Activated naive CD8-positive, alpha-beta T cell (primary cell): Measurements from ENCODE around the gene CACNA1D.
A peak's percentile ranks its signal among the peaks of the same experiment; 100 is the strongest.

Experiments
- H3K27ac Mint-ChIP-seq: one replicate; pipeline ENCODE4 v1.8.0; 2021; ENCODE audit warnings: mixed read lengths
- H3K27me3 Mint-ChIP-seq: one replicate; pipeline ENCODE4 v1.8.0; 2021; ENCODE audit warnings: mixed read lengths
- H3K36me3 Mint-ChIP-seq: one replicate; pipeline ENCODE4 v1.8.0; 2021; ENCODE audit warnings: mixed read lengths
- H3K4me1 Mint-ChIP-seq: one replicate; pipeline ENCODE4 v1.8.0; 2021; ENCODE audit warnings: low read depth, mixed read lengths
- H3K4me3 Mint-ChIP-seq: one replicate; pipeline ENCODE4 v1.8.0; 2021; ENCODE audit warnings: mild to moderate bottlenecking, mixed read lengths
- H3K9me3 Mint-ChIP-seq: one replicate; pipeline ENCODE4 v1.8.0; 2021; ENCODE audit warnings: low read depth, mixed read lengths

Gene CACNA1D

GRCh38 chr3:53486961-53487654, 7.3 kb upstream of the CACNA1D start:
- no peak overlapping the region for H3K4me3 Mint-ChIP-seq
- no peaks in the 10 kb centered on the region for H3K4me1 Mint-ChIP-seq
- H3K9me3 Mint-ChIP-seq: no peaks in the 10 kb centered on the region
- H3K27me3 Mint-ChIP-seq: peaks cover 14% of the 10 kb centered on the region
- H3K27ac Mint-ChIP-seq: no peak overlapping the region
- no peaks in the 10 kb centered on the region for H3K36me3 Mint-ChIP-seq

GRCh38 chr3:53489386-53489785, 5.0 kb upstream of the CACNA1D start:
- H3K27ac Mint-ChIP-seq: no peak overlapping the region
- no peaks in the 10 kb centered on the region for H3K36me3 Mint-ChIP-seq
- H3K27me3 Mint-ChIP-seq: peaks cover 22% of the 10 kb centered on the region
- no peaks in the 10 kb centered on the region for H3K9me3 Mint-ChIP-seq
- H3K4me3 Mint-ChIP-seq: no peak overlapping the region
- H3K4me1 Mint-ChIP-seq: peaks cover 3% of the 10 kb centered on the region

GRCh38 chr3:53489787-53490458, 4.5 kb upstream of the CACNA1D start:
- H3K27ac Mint-ChIP-seq: no peak overlapping the region
- H3K9me3 Mint-ChIP-seq: no peaks in the 10 kb centered on the region
- peaks cover 3% of the 10 kb centered on the region for H3K4me1 Mint-ChIP-seq
- no peak overlapping the region for H3K4me3 Mint-ChIP-seq
- no peaks in the 10 kb centered on the region for H3K36me3 Mint-ChIP-seq
- H3K27me3 Mint-ChIP-seq: peaks cover 22% of the 10 kb centered on the region

GRCh38 chr3:53490459-53490968, 3.9 kb upstream of the CACNA1D start:
- Mint-ChIP-seq H3K9me3 (no peaks in the 10 kb centered on the region), H3K4me3 (no peak overlapping the region), H3K36me3 (no peaks in the 10 kb centered on the region), H3K27ac (no peak overlapping the region), H3K27me3 (peaks cover 22% of the 10 kb centered on the region), H3K4me1 (peaks cover 5% of the 10 kb centered on the region)

- Mint-ChIP-seq H3K36me3 (no peaks in the 10 kb centered on the region), H3K27me3 (peaks cover 26% of the 10 kb centered on the region), H3K9me3 (no peaks in the 10 kb centered on the region), H3K27ac (no peak overlapping the region), H3K4me1 (peaks cover 9% of the 10 kb centered on the region), H3K4me3 (no peak overlapping the region)
Measured at GRCh38 chr3:53491276-53491675, 3.1 kb upstream of the CACNA1D start.

- Mint-ChIP-seq H3K4me1 (peaks cover 11% of the 10 kb centered on the region), H3K9me3 (no peaks in the 10 kb centered on the region), H3K4me3 (peak overlapping the region; percentile 79), H3K36me3 (no peaks in the 10 kb centered on the region), H3K27ac (no peak overlapping the region), H3K27me3 (peaks cover 38% of the 10 kb centered on the region)
Measured at GRCh38 chr3:53493595-53493962, 832 bp upstream of the CACNA1D start.

- H3K4me1 Mint-ChIP-seq: peaks cover 11% of the 10 kb centered on the region
- no peaks in the 10 kb centered on the region for H3K36me3 Mint-ChIP-seq
- H3K4me3 Mint-ChIP-seq: peak overlapping the region; percentile 68
- no peaks in the 10 kb centered on the region for H3K9me3 Mint-ChIP-seq
- H3K27ac Mint-ChIP-seq: no peak overlapping the region
- peaks cover 34% of the 10 kb centered on the region for H3K27me3 Mint-ChIP-seq
Measured at GRCh38 chr3:53495146-53495519, 722 bp downstream of the CACNA1D start.

- H3K36me3 Mint-ChIP-seq: no peaks in the 10 kb centered on the region
- H3K27me3 Mint-ChIP-seq: peaks cover 31% of the 10 kb centered on the region
- H3K27ac Mint-ChIP-seq: no peak overlapping the region
- H3K9me3 Mint-ChIP-seq: no peaks in the 10 kb centered on the region
- peaks cover 11% of the 10 kb centered on the region for H3K4me1 Mint-ChIP-seq
- peak overlapping the region; percentile 80 for H3K4me3 Mint-ChIP-seq
Measured at GRCh38 chr3:53495520-53496391, 1.3 kb downstream of the CACNA1D start.

GRCh38 chr3:53496392-53496670, 1.9 kb downstream of the CACNA1D start:
- peaks cover 31% of the 10 kb centered on the region for H3K27me3 Mint-ChIP-seq
- no peaks in the 10 kb centered on the region for H3K36me3 Mint-ChIP-seq
- no peaks in the 10 kb centered on the region for H3K9me3 Mint-ChIP-seq
- H3K4me3 Mint-ChIP-seq: peak overlapping the region; percentile 80
- H3K27ac Mint-ChIP-seq: no peak overlapping the region
- peaks cover 11% of the 10 kb centered on the region for H3K4me1 Mint-ChIP-seq

- peaks cover 11% of the 10 kb centered on the region for H3K4me1 Mint-ChIP-seq
- peaks cover 25% of the 10 kb centered on the region for H3K27me3 Mint-ChIP-seq
- no peak overlapping the region for H3K4me3 Mint-ChIP-seq
- H3K36me3 Mint-ChIP-seq: no peaks in the 10 kb centered on the region
- H3K27ac Mint-ChIP-seq: no peak overlapping the region
- no peaks in the 10 kb centered on the region for H3K9me3 Mint-ChIP-seq
Measured at GRCh38 chr3:53496984-53497383, 2.6 kb downstream of the CACNA1D start.

GRCh38 chr3:53498806-53499641, 4.6 kb downstream of the CACNA1D start:
- Mint-ChIP-seq H3K36me3 (no peaks in the 10 kb centered on the region), H3K27ac (no peak overlapping the region), H3K4me1 (peaks cover 8% of the 10 kb centered on the region), H3K4me3 (no peak overlapping the region), H3K27me3 (peaks cover 15% of the 10 kb centered on the region), H3K9me3 (no peaks in the 10 kb centered on the region)

- H3K4me3 Mint-ChIP-seq: no peak overlapping the region
- peaks cover 6% of the 10 kb centered on the region for H3K4me1 Mint-ChIP-seq
- H3K27ac Mint-ChIP-seq: no peak overlapping the region
- peaks cover 15% of the 10 kb centered on the region for H3K27me3 Mint-ChIP-seq
- H3K36me3 Mint-ChIP-seq: no peaks in the 10 kb centered on the region
- no peaks in the 10 kb centered on the region for H3K9me3 Mint-ChIP-seq
Measured at GRCh38 chr3:53500165-53500777, 5.9 kb downstream of the CACNA1D start.

- Mint-ChIP-seq H3K4me1 (peaks cover 3% of the 10 kb centered on the region), H3K9me3 (no peaks in the 10 kb centered on the region), H3K27ac (no peak overlapping the region), H3K27me3 (peaks cover 13% of the 10 kb centered on the region), H3K36me3 (no peaks in the 10 kb centered on the region), H3K4me3 (no peak overlapping the region)
Measured at GRCh38 chr3:53501178-53501577, 6.8 kb downstream of the CACNA1D start.

GRCh38 chr3:53502737-53503136, 8.3 kb downstream of the CACNA1D start:
- H3K27me3 Mint-ChIP-seq: peaks cover 2% of the 10 kb centered on the region
- H3K27ac Mint-ChIP-seq: no peak overlapping the region
- no peaks in the 10 kb centered on the region for H3K9me3 Mint-ChIP-seq
- H3K36me3 Mint-ChIP-seq: no peaks in the 10 kb centered on the region
- H3K4me3 Mint-ChIP-seq: no peak overlapping the region
- H3K4me1 Mint-ChIP-seq: no peaks in the 10 kb centered on the region
